RWPE1 (cell line): ENCODE data around the gene SP6.

ENCODE experiments used
- CTCF ChIA-PET: fragments of 350-600 bp; sonication (Branson Sonifier 250); formaldehyde crosslinking; extraction: SDS; loops from one replicate; lab custom pipeline; 2021; lab: Yijun Ruan, JAX
- POLR2A ChIA-PET: fragments of 400-600 bp; formaldehyde crosslinking; extraction: SDS; loops from one replicate; lab custom pipeline; 2020; ENCODE audit warnings: antibody characterized with exemption; ENCODE audit not compliant: low non-redundant PET; lab: Yijun Ruan, JAX
- DNase-seq: peaks from one replicate; pipeline ENCODE4 v3.0.0; 2012; ENCODE audit warnings: low spot score
- H3K27ac ChIP-seq: fragments of 450-650 bp; 2 replicates; pipeline ENCODE4 v1.5.1; 2017
- CTCF ChIP-seq: fragments of 450-650 bp; conservative IDR thresholded peaks from 2 replicates; pipeline ENCODE4 v1.5.1; 2017; ENCODE audit warnings: low read depth, mild to moderate bottlenecking

SP6 gene

GRCh38 chr17:47840001-47840741, 10.8 kb downstream of the SP6 start:
- ChIA-PET CTCF (interaction anchor here (0.7 to 4.1 kb wide), 9 partner anchors 9 to 178 kb away, joined by 3 to 102 read pairs (median 7); partner anchors contain the start of genes LRRC46, MRPL10, PNPO and SP6), POLR2A (interaction anchor here (1.0 to 1.9 kb wide), 2 partner anchors 55 to 57 kb away, joined by 3 to 9 read pairs; partner anchors contain the start of gene SP2)
- no peak for DNase-seq
- no peak for TF ChIP-seq CTCF
- H3K27ac ChIP-seq: peak overlapping the region; percentile 73

GRCh38 chr17:47839071-47839470, 11.9 kb downstream of the SP6 start:
- H3K27ac ChIP-seq: peak overlapping the region; percentile 73
- POLR2A ChIA-PET: no interaction called here
- TF ChIP-seq CTCF: no peak
- no peak for DNase-seq
- CTCF ChIA-PET: interaction anchor here (2.9 to 3.0 kb wide), 2 partner anchors 51 to 52 kb away, joined by 16 to 102 read pairs; no protein-coding TSS in a partner anchor

GRCh38 chr17:47838636-47839035, 12.3 kb downstream of the SP6 start:
- ChIA-PET POLR2A (no interaction called here), CTCF (interaction anchor here (1.6 to 3.0 kb wide), 2 partner anchors 51 to 52 kb away, joined by 4 to 16 read pairs; no protein-coding TSS in a partner anchor)
- no peak overlapping the region for H3K27ac ChIP-seq
- no peak for TF ChIP-seq CTCF
- no peak for DNase-seq

- H3K27ac ChIP-seq: peak overlapping the region; percentile 2; the same call in 1 of the 2 replicates
- TF ChIP-seq CTCF: no peak
- DNase-seq: no peak
- ChIA-PET POLR2A (no interaction called here), CTCF (interaction anchor here (0.6 to 3.0 kb wide), 5 partner anchors 52 to 274 kb away, joined by 3 to 16 read pairs (median 4); no protein-coding TSS in a partner anchor)
These were observed 13.4 kb downstream of the SP6 start for GRCh38 chr17:47837401-47838039.

- ChIA-PET POLR2A (interaction anchor here (0.5 kb wide), 1 partner anchor 182 kb away, joined by 3 read pairs; no protein-coding TSS in a partner anchor), CTCF (interaction anchor here (0.6 to 3.0 kb wide), 3 partner anchors 53 to 583 kb away, joined by 3 to 16 read pairs (median 5); no protein-coding TSS in a partner anchor)
- no peak for TF ChIP-seq CTCF
- DNase-seq: no peak
- H3K27ac ChIP-seq: no peak overlapping the region
These were observed 14.4 kb downstream of the SP6 start for GRCh38 chr17:47836601-47837000.

- CTCF ChIA-PET: no interaction called here
- TF ChIP-seq CTCF: no peak
- POLR2A ChIA-PET: no interaction called here
- H3K27ac ChIP-seq: no peak overlapping the region
- no peak for DNase-seq
These were observed 16.2 kb downstream of the SP6 start for GRCh38 chr17:47834756-47835155.
